Small intestine (tissue), 7 donors: ENCODE data around the gene EIF3B. TPM values are rescaled to one million over a fixed set of nuclear protein-coding genes. Genes with fewer than 3 reads are reported as not detected.
"Not testable (repeated sequence)": the region's sequence is repeated elsewhere in the genome, so short reads cannot be mapped to it uniquely, and the experiment has no call there.

Experiments used
- DNase-seq, 2 donors: peaks; one replicate each; pipeline versions ENCODE4 v3.0.0 to v3.0.0-alpha.2; 2013
- FAIRE-seq: peaks from 2 replicates; lab custom pipeline; 2012; peaks lifted over from hg19 to GRCh38; lab: Jason Lieb, UNC
- H3K27ac ChIP-seq, 3 donors: one replicate each; pipeline ENCODE4 v1.5.1; 2013; ENCODE audit warnings: low read length in 2 of 3, mild to moderate bottlenecking in 2 of 3, control low read depth in 1 of 3, inconsistent platforms in 1 of 3, low read depth in 1 of 3, moderate library complexity in 1 of 3
- H3K27me3 ChIP-seq, 3 donors: one replicate each; pipeline ENCODE4 v1.6.1; 2013; ENCODE audit warnings: low read length in 3 of 3, inconsistent platforms in 1 of 3; ENCODE audit not compliant: control insufficient read depth in 3 of 3, insufficient read depth in 3 of 3
- H3K36me3 ChIP-seq, 3 donors: one replicate each; pipeline ENCODE4 v1.6.1; 2013; ENCODE audit warnings: low read length in 3 of 3, inconsistent platforms in 1 of 3, low read depth in 1 of 3, mild to moderate bottlenecking in 1 of 3, moderate library complexity in 1 of 3; ENCODE audit not compliant: control insufficient read depth in 3 of 3, insufficient read depth in 2 of 3
- H3K4me1 ChIP-seq, 3 donors: one replicate each; pipeline ENCODE4 v1.6.1; 2013; ENCODE audit warnings: low read length in 2 of 3, inconsistent platforms in 1 of 3, low read depth in 1 of 3, mild to moderate bottlenecking in 1 of 3, moderate library complexity in 1 of 3; ENCODE audit not compliant: control insufficient read depth in 3 of 3, insufficient read depth in 2 of 3
- H3K4me3 ChIP-seq, 3 donors: one replicate each; pipeline ENCODE4 v1.5.1; 2013; ENCODE audit warnings: low read length in 3 of 3, control low read depth in 1 of 3, inconsistent platforms in 1 of 3, low read depth in 1 of 3, mild to moderate bottlenecking in 1 of 3, moderate library complexity in 1 of 3
- H3K9me3 ChIP-seq, 2 donors: one replicate each; pipeline ENCODE4 v1.6.1; 2013; ENCODE audit warnings: low read depth in 1 of 2, low read length in 1 of 2; ENCODE audit not compliant: control insufficient read depth in 2 of 2, insufficient read depth in 1 of 2
- WGBS, 3 donors: extraction: QIAGEN DNeasy Blood & Tissue Kit; methylation state at CpG; one replicate each; pipeline ENCODE4 v1.1.7; 2013; 5-methylcytosine and 5-hydroxymethylcytosine counted together
- polyA plus RNA-seq, 4 donors: library from polyadenylated mRNA; stranded (reverse) in 3 of 4; unstranded in 1 of 4; fragments of 200-250 nt in 3 of 4; fragments of 120-200 nt in 1 of 4; gene quantifications; one replicate each; pipeline versions ENCODE4 v1.2.1 to v1.2.3, GENCODE V29; 2013
- donor health status: healthy with polysubstance abuse.
- donor health status: control.
- donor health status: control.
- donor health status: Bipolar disorder and iron deficiency.
- donor health status: healthy.

Gene EIF3B
- polyA plus RNA-seq, 4 donors: 53.9 to 114 (median 80.7) TPM

GRCh38 chr7:2313450-2314208 is 41.0 kb upstream of the EIF3B start:
- FAIRE-seq: no peak
- 21 to 35% (median 25%) methylated on average over 23 to 42 of the region's 42 CpGs for WGBS, 3 donors
- H3K27ac ChIP-seq: peak overlapping the region; percentile 82 to 88 (median 87)
- H3K9me3 ChIP-seq: no peaks in the 10 kb centered on the region
- peak in 1 of 2 donors; percentile 38 for DNase-seq
- peaks cover 0 to 18% (median 0%) of the 10 kb centered on the region in 3 donors for H3K36me3 ChIP-seq
- H3K4me1 ChIP-seq: no peaks in the 10 kb centered on the region
- no peaks in the 10 kb centered on the region for H3K27me3 ChIP-seq
- H3K4me3 ChIP-seq: peak overlapping the region; percentile 73 to 87 (median 80)

- peaks cover 0 to 11% (median 0%) of the 10 kb centered on the region in 3 donors for H3K36me3 ChIP-seq
- peak within 1 kb of the TSS; percentile 82 to 88 (median 87) for H3K27ac ChIP-seq
- no peaks in the 10 kb centered on the region for H3K27me3 ChIP-seq
- no peaks in the 10 kb centered on the region for H3K9me3 ChIP-seq
- H3K4me1 ChIP-seq: no peaks in the 10 kb centered on the region
- WGBS, 3 donors: 1 to 2% (median 1%) methylated on average over 29 to 78 of the region's 78 CpGs
- peak; percentile 97 to 98 for DNase-seq
- H3K4me3 ChIP-seq: peak within 1 kb of the TSS; percentile 73 to 87 (median 80)
- FAIRE-seq: no peak
Observed at GRCh38 chr7:2314209-2314955, 40.2 kb upstream of the EIF3B start, which contains the start of gene SNX8. Gene SNX8, minus strand, starts transcription at chr7:2314441. Its CDS starts 20 bp downstream, at chr7:2314421.

GRCh38 chr7:2314956-2315530 is 39.6 kb upstream of the EIF3B start:
- H3K27ac ChIP-seq: peak overlapping the region in 2 of 3 donors; percentile 43 to 53
- not testable (repeated sequence) for H3K4me1 ChIP-seq, H3K36me3 ChIP-seq, H3K9me3 ChIP-seq, H3K27me3 ChIP-seq, DNase-seq, H3K4me3 ChIP-seq, FAIRE-seq
- 58 to 81% (median 59%) methylated on average over 3 of the region's 3 CpGs for WGBS, 3 donors

GRCh38 chr7:2315787-2316186 is 38.8 kb upstream of the EIF3B start:
- DNase-seq: no peak
- Histone ChIP-seq H3K4me1 (no peaks in the 10 kb centered on the region), H3K36me3 (peaks cover 0 to 2% (median 0%) of the 10 kb centered on the region in 3 donors), H3K9me3 (no peaks in the 10 kb centered on the region), H3K4me3 (no peak overlapping the region), H3K27ac (no peak overlapping the region), H3K27me3 (no peaks in the 10 kb centered on the region)
- WGBS, 3 donors: 83 to 93% (median 88%) methylated on average over 1 of the region's 1 CpG
- no peak for FAIRE-seq

GRCh38 chr7:2316578-2316977 is 38.0 kb upstream of the EIF3B start:
- WGBS, 3 donors: 93 to 96% (median 93%) methylated on average over 1 of the region's 1 CpG
- no peaks in the 10 kb centered on the region for H3K27me3 ChIP-seq
- no peaks in the 10 kb centered on the region for H3K9me3 ChIP-seq
- H3K36me3 ChIP-seq: no peaks in the 10 kb centered on the region
- H3K27ac ChIP-seq: no peak overlapping the region
- DNase-seq (no peak), FAIRE-seq (no peak)
- H3K4me1 ChIP-seq: no peaks in the 10 kb centered on the region
- no peak overlapping the region for H3K4me3 ChIP-seq

- Histone ChIP-seq H3K9me3 (no peaks in the 10 kb centered on the region), H3K36me3 (no peaks in the 10 kb centered on the region), H3K27me3 (no peaks in the 10 kb centered on the region), H3K4me1 (no peaks in the 10 kb centered on the region), H3K27ac (no peak overlapping the region), H3K4me3 (no peak overlapping the region)
- FAIRE-seq (no peak), DNase-seq (no peak)
- WGBS, 3 donors: 82 to 90% (median 89%) methylated on average over 12 of the region's 12 CpGs
Observed at GRCh38 chr7:2317556-2318293, 36.9 kb upstream of the EIF3B start.

GRCh38 chr7:2321020-2321419 is 33.6 kb upstream of the EIF3B start:
- no peak overlapping the region for H3K4me3 ChIP-seq
- H3K4me1 ChIP-seq: no peaks in the 10 kb centered on the region
- no peak for FAIRE-seq
- H3K27ac ChIP-seq: no peak overlapping the region
- DNase-seq: no peak
- H3K27me3 ChIP-seq: no peaks in the 10 kb centered on the region
- no peaks in the 10 kb centered on the region for H3K9me3 ChIP-seq
- H3K36me3 ChIP-seq: no peaks in the 10 kb centered on the region
- WGBS, 3 donors: 71 to 82% (median 72%) methylated on average over 11 of the region's 11 CpGs

- Histone ChIP-seq H3K9me3 (no peaks in the 10 kb centered on the region), H3K27me3 (no peaks in the 10 kb centered on the region), H3K36me3 (peaks cover 0 to 3% (median 0%) of the 10 kb centered on the region in 3 donors), H3K4me3 (no peak overlapping the region), H3K4me1 (no peaks in the 10 kb centered on the region), H3K27ac (peak overlapping the region in 1 of 3 donors; percentile 45)
- DNase-seq: no peak
- WGBS, 3 donors: 45 to 64% (median 55%) methylated on average over 4 of the region's 4 CpGs
- no peak for FAIRE-seq
Observed at GRCh38 chr7:2325162-2325561, 29.5 kb upstream of the EIF3B start.
